Osteocyte (in vitro differentiated cells): ENCODE measurements around the gene MLX. TPM values are rescaled to one million over a fixed set of nuclear protein-coding genes. Genes with fewer than 3 reads are reported as not detected.

Experiments
- DNase-seq: peaks from one replicate; pipeline ENCODE4 v3.0.0; 2021; ENCODE audit warnings: mixed read lengths; ENCODE audit not compliant: unreplicated experiment; ENCODE audit errors: extremely low spot score
- H3K27ac Mint-ChIP-seq: one replicate; pipeline ENCODE4 v1.8.0; 2021; ENCODE audit warnings: mild to moderate bottlenecking, mixed read lengths; ENCODE audit not compliant: unreplicated experiment
- H3K27me3 Mint-ChIP-seq: one replicate; pipeline ENCODE4 v1.8.0; 2021; ENCODE audit warnings: mixed read lengths; ENCODE audit not compliant: unreplicated experiment
- H3K36me3 Mint-ChIP-seq: one replicate; pipeline ENCODE4 v1.8.0; 2021; ENCODE audit warnings: mixed read lengths; ENCODE audit not compliant: unreplicated experiment
- H3K4me1 Mint-ChIP-seq: one replicate; pipeline ENCODE4 v1.8.0; 2021; ENCODE audit warnings: mixed read lengths; ENCODE audit not compliant: unreplicated experiment
- H3K4me3 Mint-ChIP-seq: one replicate; pipeline ENCODE4 v1.8.0; 2021; ENCODE audit warnings: mild to moderate bottlenecking, moderate library complexity, mixed read lengths; ENCODE audit not compliant: unreplicated experiment
- H3K9me3 Mint-ChIP-seq: one replicate; pipeline ENCODE4 v1.8.0; 2021; ENCODE audit warnings: mixed read lengths; ENCODE audit not compliant: unreplicated experiment
- CTCF ChIP-seq: fragments of 200-600 bp; sonication (generic); IDR thresholded peaks from 2 replicates; pipeline ENCODE4 v1.5.0; 2021; ENCODE audit warnings: antibody characterized with exemption, mild to moderate bottlenecking, moderate library complexity
- total RNA-seq: library from RNA; stranded (reverse); gene quantifications from 2 replicates; pipeline ENCODE4 v1.2.1, GENCODE V29; 2021

Gene MLX
- total RNA-seq, 1 donor from 2014 or later: 34.6 TPM

- H3K27ac Mint-ChIP-seq: peak within 1 kb of the TSS; percentile 98
- peak; percentile 97 for DNase-seq
Observed at GRCh38 chr17:42577532-42578281, 10.8 kb downstream of the MLX start, which contains the start of gene PSMC3IP. PSMC3IP (minus strand) TSS chr17:42577729; CDS start chr17:42577686, 43 bp downstream.

GRCh38 chr17:42578282-42578869 is 11.5 kb downstream of the MLX start:
- Mint-ChIP-seq H3K4me3 (peak overlapping the region; percentile 98), H3K27me3 (no peaks in the 10 kb centered on the region), H3K4me1 (peaks cover 23% of the 10 kb centered on the region), H3K9me3 (no peaks in the 10 kb centered on the region), H3K27ac (peak overlapping the region; percentile 98), H3K36me3 (peaks cover 24% of the 10 kb centered on the region)
- TF ChIP-seq CTCF: peak; percentile 79
- peak; percentile 91 for DNase-seq

More at GRCh38 chr17:42577532-42578281, 10.8 kb downstream of the MLX start, which contains the start of gene PSMC3IP:
- Mint-ChIP-seq H3K9me3 (no peaks in the 10 kb centered on the region), H3K27me3 (no peaks in the 10 kb centered on the region), H3K36me3 (peaks cover 22% of the 10 kb centered on the region), H3K4me3 (peak within 1 kb of the TSS; percentile 98), H3K4me1 (peaks cover 23% of the 10 kb centered on the region)
- TF ChIP-seq CTCF: peak; percentile 43

- H3K4me3 Mint-ChIP-seq: no peak overlapping the region
- peak overlapping the region; percentile 32 for H3K27ac Mint-ChIP-seq
- H3K36me3 Mint-ChIP-seq: peaks cover 25% of the 10 kb centered on the region
- peaks cover 23% of the 10 kb centered on the region for H3K4me1 Mint-ChIP-seq
- DNase-seq: no peak
- H3K27me3 Mint-ChIP-seq: no peaks in the 10 kb centered on the region
- TF ChIP-seq CTCF: no peak
- H3K9me3 Mint-ChIP-seq: no peaks in the 10 kb centered on the region
Observed at GRCh38 chr17:42579794-42580551, 13.1 kb downstream of the MLX start.

- TF ChIP-seq CTCF: no peak
- H3K4me1 Mint-ChIP-seq: peaks cover 12% of the 10 kb centered on the region
- H3K9me3 Mint-ChIP-seq: no peaks in the 10 kb centered on the region
- no peak overlapping the region for H3K4me3 Mint-ChIP-seq
- no peak overlapping the region for H3K27ac Mint-ChIP-seq
- no peak for DNase-seq
- peaks cover 33% of the 10 kb centered on the region for H3K36me3 Mint-ChIP-seq
- no peaks in the 10 kb centered on the region for H3K27me3 Mint-ChIP-seq
Observed at GRCh38 chr17:42581744-42582270, 14.9 kb downstream of the MLX start.
